D721Med (cell line): ENCODE measurements around the gene SGF29.
"Not testable (repeated sequence)": the region's sequence is repeated elsewhere in the genome, so short reads cannot be mapped to it uniquely, and the experiment has no call there.

ENCODE experiments used
- DNase-seq: peaks from one replicate; pipeline ENCODE4 v3.0.0; 2011; ENCODE audit warnings: low spot score; ENCODE audit not compliant: insufficient read length
- FAIRE-seq: peaks from 2 replicates; lab custom pipeline; 2011; peaks lifted over from hg19 to GRCh38; lab: Jason Lieb, UNC
- TF ChIP-seq, protein P1 (sequence below): IDR thresholded peaks from 2 replicates; pipeline ENCODE4 v1.5.1; 2012; ENCODE audit warnings: mild to moderate bottlenecking, control low read depth; ENCODE audit not compliant: insufficient read depth; ENCODE audit errors: missing control alignments

Gene SGF29

DNA sequence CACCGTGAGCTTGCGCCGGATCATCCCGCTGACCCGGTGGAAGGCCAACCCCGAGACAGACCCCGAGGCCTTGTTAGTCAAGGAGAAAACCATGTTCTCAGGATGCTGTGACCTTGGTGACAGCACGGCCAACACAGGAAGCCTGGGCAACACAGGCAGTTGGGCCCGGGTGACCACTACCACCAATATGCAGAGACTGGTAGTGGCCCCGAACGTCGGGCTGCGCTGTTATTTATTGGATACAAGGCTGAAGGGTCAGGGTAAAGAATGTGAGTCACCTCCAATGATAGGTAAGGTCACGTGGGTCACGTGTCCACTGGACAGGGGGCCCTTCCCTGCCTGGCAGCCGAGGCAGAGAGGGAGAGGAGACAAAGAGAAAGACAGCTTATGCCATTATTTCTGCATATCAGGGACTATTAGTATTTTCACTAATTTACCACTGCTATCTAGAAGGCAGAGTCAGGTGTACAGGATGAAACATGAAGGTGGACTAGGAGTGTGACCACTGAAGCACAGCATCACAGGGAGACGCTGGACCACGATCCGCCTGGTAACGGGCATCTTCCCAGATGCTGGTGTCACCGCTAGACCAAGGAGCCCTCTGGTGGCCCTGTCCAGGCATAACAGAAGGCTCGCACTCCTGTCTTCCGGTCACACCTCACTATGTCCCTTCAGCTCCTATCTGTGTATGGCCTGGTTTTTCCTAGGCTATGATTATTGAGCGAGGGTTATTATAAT lies 61.9 kb downstream of the SGF29 start:
- DNase-seq, FAIRE-seq: not testable (repeated sequence)
- TF ChIP-seq, protein P1, sequence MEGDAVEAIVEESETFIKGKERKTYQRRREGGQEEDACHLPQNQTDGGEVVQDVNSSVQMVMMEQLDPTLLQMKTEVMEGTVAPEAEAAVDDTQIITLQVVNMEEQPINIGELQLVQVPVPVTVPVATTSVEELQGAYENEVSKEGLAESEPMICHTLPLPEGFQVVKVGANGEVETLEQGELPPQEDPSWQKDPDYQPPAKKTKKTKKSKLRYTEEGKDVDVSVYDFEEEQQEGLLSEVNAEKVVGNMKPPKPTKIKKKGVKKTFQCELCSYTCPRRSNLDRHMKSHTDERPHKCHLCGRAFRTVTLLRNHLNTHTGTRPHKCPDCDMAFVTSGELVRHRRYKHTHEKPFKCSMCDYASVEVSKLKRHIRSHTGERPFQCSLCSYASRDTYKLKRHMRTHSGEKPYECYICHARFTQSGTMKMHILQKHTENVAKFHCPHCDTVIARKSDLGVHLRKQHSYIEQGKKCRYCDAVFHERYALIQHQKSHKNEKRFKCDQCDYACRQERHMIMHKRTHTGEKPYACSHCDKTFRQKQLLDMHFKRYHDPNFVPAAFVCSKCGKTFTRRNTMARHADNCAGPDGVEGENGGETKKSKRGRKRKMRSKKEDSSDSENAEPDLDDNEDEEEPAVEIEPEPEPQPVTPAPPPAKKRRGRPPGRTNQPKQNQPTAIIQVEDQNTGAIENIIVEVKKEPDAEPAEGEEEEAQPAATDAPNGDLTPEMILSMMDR, result peak; percentile 70

DNA sequence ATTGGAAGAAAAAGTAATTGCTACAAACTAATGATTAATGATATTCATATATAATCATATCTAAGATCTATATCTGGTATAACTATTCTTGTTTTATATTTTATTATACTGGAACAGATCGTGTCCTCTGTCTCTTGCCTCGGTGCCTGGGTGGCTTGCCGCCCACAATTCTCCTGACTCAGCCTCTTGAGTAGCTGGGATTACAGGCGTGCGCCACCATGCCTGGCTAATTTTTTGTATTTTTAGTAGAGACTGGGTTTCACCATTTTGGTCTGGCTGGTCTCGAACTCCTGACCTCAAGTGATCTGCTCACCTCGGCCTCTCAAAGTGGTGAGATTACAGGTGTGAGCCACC lies 62.5 kb downstream of the SGF29 start:
- not testable (repeated sequence) for FAIRE-seq, DNase-seq

DNA sequence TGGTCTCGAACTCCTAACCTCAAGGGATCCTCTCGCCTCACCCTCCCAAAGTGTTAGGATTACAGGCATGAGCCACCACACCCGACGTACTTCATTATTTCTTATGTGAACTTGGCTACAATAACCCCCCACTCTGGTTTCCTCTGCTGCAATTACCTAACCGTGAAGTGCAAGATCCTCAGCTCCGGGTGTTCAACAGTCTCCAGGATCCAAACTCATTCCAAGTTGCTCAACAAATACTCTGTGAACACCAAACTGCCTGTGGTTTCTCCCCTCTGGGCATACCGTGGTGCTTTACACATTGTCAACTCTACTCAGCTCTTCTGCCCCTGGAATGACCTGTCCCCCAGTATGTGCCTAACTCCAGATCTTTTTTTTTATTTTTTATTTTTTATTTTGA lies 62.9 kb downstream of the SGF29 start:
- TF ChIP-seq, protein P1, result no peak
- DNase-seq (no peak), FAIRE-seq (no peak)

DNA sequence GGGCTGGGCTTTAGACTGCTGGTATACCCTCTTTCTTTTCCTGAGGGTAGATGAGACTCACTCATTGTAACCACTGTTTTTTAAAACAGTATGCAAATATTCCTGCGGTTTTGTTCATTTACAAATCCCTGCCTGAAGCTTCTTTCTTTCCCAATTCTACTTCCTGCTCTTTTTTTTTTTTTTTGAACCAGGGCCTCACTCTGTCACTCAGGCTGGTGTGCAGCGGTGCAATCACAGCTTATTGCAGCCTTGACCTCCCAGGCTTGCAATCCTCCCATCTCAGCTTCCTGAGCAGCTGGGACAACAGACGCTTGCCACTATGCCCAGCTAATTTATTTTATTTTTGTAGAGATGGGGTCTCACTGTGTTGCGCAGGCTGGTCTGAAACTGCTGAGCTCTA lies 64.2 kb downstream of the SGF29 start:
- TF ChIP-seq, protein P1, result no peak
- DNase-seq (no peak), FAIRE-seq (no peak)

DNA sequence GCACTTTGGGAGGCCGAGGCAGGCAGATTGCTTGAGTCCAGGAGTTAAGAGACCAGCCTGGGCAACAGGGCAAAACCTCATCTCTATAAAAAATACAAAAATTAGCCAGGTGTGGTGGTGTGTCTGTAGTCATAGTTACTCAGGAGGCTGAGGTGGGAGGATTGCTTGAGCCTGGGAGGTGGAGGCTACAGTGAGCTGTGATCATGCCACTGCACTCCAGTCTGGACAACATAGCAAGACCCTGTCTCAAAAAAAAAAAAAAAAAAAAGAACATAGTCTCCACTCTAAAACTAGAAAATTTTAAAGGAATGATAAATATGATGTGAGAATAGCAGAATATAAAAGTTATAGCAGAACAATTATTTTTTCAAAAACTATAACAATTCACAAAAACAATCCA lies 66.6 kb downstream of the SGF29 start:
- not testable (repeated sequence) for FAIRE-seq, DNase-seq

DNA sequence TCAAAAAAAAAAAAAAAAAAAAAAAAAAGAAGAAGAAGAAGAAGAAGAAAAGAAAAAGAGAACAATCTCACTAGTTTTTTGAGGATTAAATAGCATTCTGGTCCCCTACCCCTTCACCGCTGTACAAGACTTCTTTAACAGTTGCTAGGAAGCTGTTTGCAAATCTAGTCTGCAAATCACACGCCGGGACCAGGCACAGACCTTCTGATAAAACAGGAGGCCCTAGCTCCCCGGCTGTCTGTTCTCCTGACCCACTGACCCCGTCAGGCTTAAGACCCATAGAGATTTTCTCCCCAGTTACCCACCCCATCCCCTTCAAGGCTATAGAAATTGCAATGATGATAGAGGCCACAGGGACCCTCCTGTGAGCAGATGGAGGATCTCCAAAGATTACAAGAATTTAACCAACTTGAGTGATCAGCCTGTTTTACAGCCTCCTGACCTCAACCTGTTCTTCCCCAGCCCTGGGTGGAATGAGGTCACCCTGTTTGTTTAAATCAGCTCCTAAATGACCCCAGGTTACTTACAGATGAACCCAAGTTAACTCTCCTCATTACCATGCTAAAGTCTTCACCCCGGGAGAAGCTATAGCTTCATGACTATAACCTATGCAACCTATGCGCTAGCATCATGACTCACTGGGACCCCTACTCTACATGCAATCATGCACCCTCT lies 67.9 kb downstream of the SGF29 start:
- TF ChIP-seq, protein P1, result no peak
- DNase-seq (no peak), FAIRE-seq (no peak)

DNA sequence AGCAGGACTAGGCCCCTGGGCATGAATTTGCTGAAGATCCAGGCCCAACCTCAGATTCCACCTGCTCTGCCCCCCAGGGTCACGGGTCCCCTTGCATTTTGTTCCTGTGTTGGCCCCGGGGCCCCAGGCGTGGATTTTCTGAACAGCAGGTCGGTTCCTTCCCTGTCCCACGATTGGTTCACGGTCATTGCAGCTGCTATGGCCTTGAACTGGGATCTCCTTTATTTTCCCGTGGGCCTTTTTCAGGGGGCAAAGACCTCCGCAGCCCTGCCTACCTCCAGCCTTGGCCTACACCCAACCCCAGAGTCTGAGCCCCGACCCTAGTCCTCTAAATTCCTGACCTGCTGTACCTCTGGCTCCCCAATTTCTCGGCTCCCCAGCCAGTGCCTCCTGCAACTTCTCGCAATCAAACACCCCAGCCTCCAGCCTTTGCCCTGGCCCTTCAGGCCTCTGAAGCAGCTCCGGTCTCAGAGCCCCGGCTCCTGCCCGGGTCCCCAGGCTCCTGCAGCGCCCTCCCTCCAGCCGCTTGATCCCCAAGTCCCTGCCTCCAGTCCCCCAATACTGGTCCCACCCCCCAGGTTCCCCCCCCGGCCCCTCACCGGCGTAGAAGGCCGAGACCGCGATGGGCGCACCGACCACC lies 68.9 kb downstream of the SGF29 start:
- not testable (repeated sequence) for FAIRE-seq, DNase-seq

DNA sequence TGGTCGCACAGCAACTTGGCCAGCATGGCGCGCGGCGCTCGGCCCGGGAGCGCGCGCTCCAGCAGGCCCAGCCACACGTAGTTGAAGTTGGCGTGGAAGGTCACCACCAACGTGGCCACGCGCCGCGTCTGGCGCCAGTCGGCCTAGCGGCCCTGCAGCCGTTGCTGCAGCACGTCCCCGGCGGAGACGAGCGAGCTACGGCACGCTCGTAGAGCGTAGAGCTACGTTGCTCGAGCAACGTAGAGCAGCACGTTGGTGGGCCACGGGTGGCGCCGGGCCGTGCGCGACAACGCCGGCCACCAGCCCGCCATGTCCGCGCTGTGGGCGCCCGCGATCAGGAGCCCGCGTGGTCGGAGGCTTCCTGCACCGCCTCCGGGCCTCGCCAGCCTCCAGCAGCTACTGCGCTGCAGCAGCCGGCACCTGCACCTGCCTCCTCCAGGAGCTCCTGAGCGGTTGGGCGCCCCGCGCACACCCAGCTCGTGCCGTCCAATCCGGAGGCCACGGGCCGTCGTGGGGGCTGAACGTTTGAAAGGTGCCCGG lies 69.5 kb downstream of the SGF29 start:
- FAIRE-seq (no peak), DNase-seq (no peak)
- TF ChIP-seq, protein P1, result no peak

DNA sequence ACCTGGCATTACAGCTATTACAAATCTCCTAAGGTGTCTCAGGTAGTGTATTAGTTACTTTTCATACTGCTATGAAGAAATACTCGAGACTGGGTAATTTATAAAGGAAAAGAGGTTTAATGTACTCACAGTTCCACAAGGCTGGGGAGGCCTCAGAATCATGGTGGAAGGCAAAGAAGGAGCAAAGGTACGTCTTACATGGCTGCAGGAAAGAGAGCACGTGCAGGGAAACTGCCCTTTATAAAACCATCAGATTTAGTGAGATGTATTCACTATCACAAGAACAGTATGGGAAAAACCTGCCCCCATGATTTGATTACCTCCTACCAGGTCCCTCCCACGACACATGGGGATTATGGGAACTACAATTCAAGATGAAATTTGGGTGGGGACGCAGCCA lies 77.2 kb downstream of the SGF29 start:
- DNase-seq, FAIRE-seq: not testable (repeated sequence)

DNA sequence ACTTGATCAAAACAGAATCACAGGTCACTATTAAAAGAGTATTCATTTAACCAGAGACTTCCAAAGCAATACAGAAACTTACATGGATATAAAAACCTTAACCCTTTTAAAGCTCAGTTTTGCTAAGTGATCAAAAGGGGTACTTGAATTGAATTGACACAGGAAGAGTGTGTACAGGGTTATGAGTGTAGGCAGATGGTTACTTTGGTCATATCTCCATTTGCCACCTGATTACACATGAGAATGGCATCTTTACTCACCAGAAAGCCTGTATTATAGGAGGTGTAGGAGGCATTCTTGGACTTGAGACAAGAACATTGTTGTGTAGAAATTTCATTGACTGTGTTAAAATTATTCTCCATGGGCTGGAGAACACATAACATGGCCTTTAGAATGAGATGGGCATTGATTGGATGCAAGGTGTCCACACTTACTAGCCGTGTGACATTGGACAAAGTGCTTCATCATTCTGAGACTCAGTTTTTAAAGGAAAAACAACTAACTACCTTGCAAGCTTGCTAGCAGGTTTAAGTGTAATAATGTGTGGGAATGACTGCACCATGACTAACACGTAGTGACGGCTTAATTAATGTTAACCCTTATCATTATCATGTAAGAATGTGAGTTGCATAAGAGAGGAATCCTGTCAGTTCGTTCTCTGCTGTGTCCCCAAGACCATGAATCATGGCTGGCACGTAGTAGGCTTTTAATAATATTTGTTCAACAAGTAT lies 82.5 kb downstream of the SGF29 start:
- not testable (repeated sequence) for DNase-seq, FAIRE-seq

DNA sequence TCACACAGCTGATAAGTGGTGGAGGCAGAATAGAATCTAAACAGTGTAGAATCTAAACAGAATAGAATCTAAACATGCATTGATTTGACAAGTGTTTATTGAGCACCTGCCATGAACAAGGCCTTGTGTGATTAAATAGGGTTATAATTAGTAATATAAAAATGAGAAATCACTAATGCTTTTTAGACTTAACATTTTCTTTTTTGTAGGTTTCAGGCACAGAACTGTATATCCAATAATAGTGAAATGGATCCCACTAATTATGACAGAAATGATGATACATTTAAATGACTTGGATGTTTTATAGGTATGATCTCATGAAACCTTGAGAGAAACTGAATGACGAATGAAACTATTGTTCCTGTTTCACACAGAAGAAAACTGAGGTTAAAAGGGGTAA lies 84.0 kb downstream of the SGF29 start, which contains the start of gene NPIPB8:
TSS of gene NPIPB8 (plus strand) at position 301 of the 400 bp plus-strand sequence. CDS start 296 bp downstream, outside the sequence.
- not testable (repeated sequence) for DNase-seq, FAIRE-seq

DNA sequence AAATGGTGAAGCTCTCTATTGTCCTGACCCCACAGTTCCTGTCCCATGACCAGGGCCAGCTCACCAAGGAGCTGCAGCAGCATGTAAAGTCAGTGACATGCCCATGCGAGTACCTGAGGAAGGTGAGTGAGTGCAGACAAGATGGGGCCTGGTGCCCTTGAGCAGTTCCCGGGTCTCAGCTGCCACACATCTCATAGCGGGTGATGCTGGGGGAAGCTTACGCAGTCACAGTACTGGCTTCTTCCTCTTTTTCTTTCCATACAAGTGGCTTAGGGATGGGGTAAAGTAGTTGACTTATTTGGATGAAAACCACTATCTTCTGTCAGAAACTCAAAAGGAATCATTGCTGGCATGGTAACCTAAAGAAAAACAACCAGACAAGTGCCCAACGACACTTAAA lies 84.6 kb downstream of the SGF29 start:
- DNase-seq, FAIRE-seq: not testable (repeated sequence)
